ENCODE results near the gene IL1RAPL1. TPM values are rescaled to one million over a fixed set of nuclear protein-coding genes. Genes with fewer than 3 reads are reported as not detected.

The IL1RAPL1 gene
- total RNA-seq, 2 experiments from 2014 or later: not detected

GRCh38 chrX:28595346-28595745 is 8.1 kb downstream of the IL1RAPL1 start:
- H3K4me1 ChIP-seq (ENCODE audit: insufficient read depth, low read length): no peaks in the 10 kb centered on the region
- H3K27me3 ChIP-seq (ENCODE audit: control insufficient read depth in 1 of 2, insufficient read depth in 2 of 2, low read length in 2 of 2): no peaks in the 10 kb centered on the region
- no peak for ATAC-seq (ENCODE audit: poor library complexity)
- no peak overlapping the region for H3K4me3 ChIP-seq (ENCODE audit: low read length)
- no peaks in the 10 kb centered on the region for H3K4me1 Mint-ChIP-seq (ENCODE audit: low read depth)
- H3K4me3 Mint-ChIP-seq: no peak overlapping the region
- ChIA-PET POLR2A (no interaction called here), CTCF (no interaction called here)
- H3K9me3 Mint-ChIP-seq: no peaks in the 10 kb centered on the region
- H3K27ac ChIP-seq (ENCODE audit: low read depth in 1 of 2, low read length in 2 of 2): no peak overlapping the region
- DNase-seq: no peak
- H3K36me3 ChIP-seq (ENCODE audit: insufficient read depth, low read length): no peaks in the 10 kb centered on the region
- intact Hi-C loops (cut with DNase I, micrococcal nuclease): no loop called here
- H3K9me3 ChIP-seq (ENCODE audit: control insufficient read depth in 1 of 2, insufficient read depth in 1 of 2, low read length in 2 of 2): no peaks in the 10 kb centered on the region
- no peaks in the 10 kb centered on the region for H3K36me3 Mint-ChIP-seq (ENCODE audit: low read depth)
- TF ChIP-seq, protein P1, sequence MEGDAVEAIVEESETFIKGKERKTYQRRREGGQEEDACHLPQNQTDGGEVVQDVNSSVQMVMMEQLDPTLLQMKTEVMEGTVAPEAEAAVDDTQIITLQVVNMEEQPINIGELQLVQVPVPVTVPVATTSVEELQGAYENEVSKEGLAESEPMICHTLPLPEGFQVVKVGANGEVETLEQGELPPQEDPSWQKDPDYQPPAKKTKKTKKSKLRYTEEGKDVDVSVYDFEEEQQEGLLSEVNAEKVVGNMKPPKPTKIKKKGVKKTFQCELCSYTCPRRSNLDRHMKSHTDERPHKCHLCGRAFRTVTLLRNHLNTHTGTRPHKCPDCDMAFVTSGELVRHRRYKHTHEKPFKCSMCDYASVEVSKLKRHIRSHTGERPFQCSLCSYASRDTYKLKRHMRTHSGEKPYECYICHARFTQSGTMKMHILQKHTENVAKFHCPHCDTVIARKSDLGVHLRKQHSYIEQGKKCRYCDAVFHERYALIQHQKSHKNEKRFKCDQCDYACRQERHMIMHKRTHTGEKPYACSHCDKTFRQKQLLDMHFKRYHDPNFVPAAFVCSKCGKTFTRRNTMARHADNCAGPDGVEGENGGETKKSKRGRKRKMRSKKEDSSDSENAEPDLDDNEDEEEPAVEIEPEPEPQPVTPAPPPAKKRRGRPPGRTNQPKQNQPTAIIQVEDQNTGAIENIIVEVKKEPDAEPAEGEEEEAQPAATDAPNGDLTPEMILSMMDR (IDR thresholded peaks at IDR 0.05): no peak
- H3K27me3 Mint-ChIP-seq: no peaks in the 10 kb centered on the region
- H3K27ac Mint-ChIP-seq: no peak overlapping the region

DNA sequence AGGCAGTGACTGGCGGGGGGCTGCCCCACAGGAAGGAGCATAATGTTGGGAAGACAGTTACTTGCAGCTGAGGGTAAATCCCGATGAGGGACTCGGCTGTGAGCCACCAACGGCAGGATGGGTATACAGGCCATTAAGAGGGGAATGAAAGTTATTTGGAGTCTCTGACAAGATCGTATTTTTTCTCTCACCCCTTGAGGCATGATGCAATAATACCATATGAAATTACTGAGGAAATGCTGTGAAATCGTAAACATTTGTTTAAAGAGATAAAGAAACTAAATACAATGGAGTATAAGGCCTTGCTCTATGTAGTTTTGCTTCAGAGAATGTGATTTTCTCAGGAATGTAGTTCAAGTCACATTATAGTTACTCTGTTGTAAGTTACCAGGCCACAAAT is 12.7 kb downstream of the IL1RAPL1 start:
- Histone ChIP-seq H3K36me3 (ENCODE audit: insufficient read depth, low read length) (no peaks in the 10 kb centered on the region), H3K4me3 (ENCODE audit: low read length) (no peak overlapping the region), H3K27ac (ENCODE audit: low read depth in 1 of 2, low read length in 2 of 2) (no peak overlapping the region), H3K9me3 (ENCODE audit: control insufficient read depth in 1 of 2, insufficient read depth in 1 of 2, low read length in 2 of 2) (no peaks in the 10 kb centered on the region), H3K4me1 (ENCODE audit: insufficient read depth, low read length) (no peaks in the 10 kb centered on the region), H3K27me3 (ENCODE audit: control insufficient read depth in 1 of 2, insufficient read depth in 2 of 2, low read length in 2 of 2) (no peaks in the 10 kb centered on the region)
- Mint-ChIP-seq H3K4me1 (ENCODE audit: low read depth) (no peaks in the 10 kb centered on the region), H3K27ac (no peak overlapping the region), H3K36me3 (ENCODE audit: low read depth) (no peaks in the 10 kb centered on the region), H3K27me3 (no peaks in the 10 kb centered on the region), H3K9me3 (peaks cover 2% of the 10 kb centered on the region), H3K4me3 (no peak overlapping the region)
- ChIA-PET POLR2A (no interaction called here), CTCF (no interaction called here)
- no peak for ATAC-seq (ENCODE audit: poor library complexity)
- no peak for DNase-seq
- intact Hi-C loops (cut with DNase I, micrococcal nuclease): no loop called here
- TF ChIP-seq, protein P1 (IDR thresholded peaks at IDR 0.05): no peak

GRCh38 chrX:28609003-28609402 is 21.8 kb downstream of the IL1RAPL1 start:
- H3K27me3 ChIP-seq (ENCODE audit: control insufficient read depth in 1 of 2, insufficient read depth in 2 of 2, low read length in 2 of 2): no peaks in the 10 kb centered on the region
- Mint-ChIP-seq H3K36me3 (ENCODE audit: low read depth) (no peaks in the 10 kb centered on the region), H3K9me3 (peaks cover 4% of the 10 kb centered on the region), H3K27ac (no peak overlapping the region), H3K27me3 (no peaks in the 10 kb centered on the region), H3K4me1 (ENCODE audit: low read depth) (no peaks in the 10 kb centered on the region), H3K4me3 (no peak overlapping the region)
- TF ChIP-seq, protein P1 (IDR thresholded peaks at IDR 0.05): no peak
- no peaks in the 10 kb centered on the region for H3K4me1 ChIP-seq (ENCODE audit: insufficient read depth, low read length)
- ChIA-PET POLR2A (no interaction called here), CTCF (no interaction called here)
- no peaks in the 10 kb centered on the region for H3K36me3 ChIP-seq (ENCODE audit: insufficient read depth, low read length)
- no peak overlapping the region for H3K27ac ChIP-seq (ENCODE audit: low read depth in 1 of 2, low read length in 2 of 2)
- intact Hi-C loops (cut with DNase I, micrococcal nuclease): no loop called here
- H3K9me3 ChIP-seq (ENCODE audit: control insufficient read depth in 1 of 2, insufficient read depth in 1 of 2, low read length in 2 of 2): no peaks in the 10 kb centered on the region
- no peak overlapping the region for H3K4me3 ChIP-seq (ENCODE audit: low read length)
- DNase-seq (no peak), ATAC-seq (ENCODE audit: poor library complexity) (no peak)

Measured in CD4-positive, alpha-beta T cell (primary cell).